ENCODE data around the gene ARHGAP15.

DNA sequence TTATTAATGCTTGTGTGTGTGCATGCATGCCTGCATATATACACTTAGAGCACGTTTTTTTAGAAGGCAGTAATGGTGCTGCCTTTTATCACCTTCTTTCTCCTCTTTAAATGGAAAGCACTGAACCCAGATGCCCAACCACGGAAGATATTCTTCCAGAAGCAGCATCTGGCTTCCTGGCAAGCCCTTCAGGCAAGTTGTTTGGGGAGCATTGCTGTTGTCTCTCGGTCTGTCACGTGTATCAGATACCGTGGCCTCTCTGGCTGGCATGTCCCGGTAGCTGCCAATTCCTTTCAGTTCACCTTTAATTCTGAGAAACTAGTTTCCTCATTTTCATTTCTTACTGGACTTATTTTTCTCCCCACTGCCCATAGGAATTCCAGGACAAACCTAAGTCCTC is 587.8 kb downstream of the ARHGAP15 start:
- TF ChIP-seq, protein P1, sequence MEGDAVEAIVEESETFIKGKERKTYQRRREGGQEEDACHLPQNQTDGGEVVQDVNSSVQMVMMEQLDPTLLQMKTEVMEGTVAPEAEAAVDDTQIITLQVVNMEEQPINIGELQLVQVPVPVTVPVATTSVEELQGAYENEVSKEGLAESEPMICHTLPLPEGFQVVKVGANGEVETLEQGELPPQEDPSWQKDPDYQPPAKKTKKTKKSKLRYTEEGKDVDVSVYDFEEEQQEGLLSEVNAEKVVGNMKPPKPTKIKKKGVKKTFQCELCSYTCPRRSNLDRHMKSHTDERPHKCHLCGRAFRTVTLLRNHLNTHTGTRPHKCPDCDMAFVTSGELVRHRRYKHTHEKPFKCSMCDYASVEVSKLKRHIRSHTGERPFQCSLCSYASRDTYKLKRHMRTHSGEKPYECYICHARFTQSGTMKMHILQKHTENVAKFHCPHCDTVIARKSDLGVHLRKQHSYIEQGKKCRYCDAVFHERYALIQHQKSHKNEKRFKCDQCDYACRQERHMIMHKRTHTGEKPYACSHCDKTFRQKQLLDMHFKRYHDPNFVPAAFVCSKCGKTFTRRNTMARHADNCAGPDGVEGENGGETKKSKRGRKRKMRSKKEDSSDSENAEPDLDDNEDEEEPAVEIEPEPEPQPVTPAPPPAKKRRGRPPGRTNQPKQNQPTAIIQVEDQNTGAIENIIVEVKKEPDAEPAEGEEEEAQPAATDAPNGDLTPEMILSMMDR (IDR thresholded peaks at IDR 0.05; ENCODE audit: low read depth, low read length, poor library complexity, severe bottlenecking), result no peak
- no peak for TF ChIP-seq EZH2phosphoT487 (IDR thresholded peaks at IDR 0.05; ENCODE audit: borderline replicate concordance, low read length)
